OCI-LY3 (cell line): ENCODE results near the gene ALG8.

Source experiments
- H2AFZ ChIP-seq: fragments of 200-600, 300-600 bp; shearing (Covaris generic); 2 replicates; pipeline ENCODE4 v1.6.0; 2014; ENCODE audit warnings: antibody characterized with exemption, low read depth, low read length
- H3K27ac ChIP-seq: fragments of 200-600, 300-600 bp; sonication (generic); 2 replicates; pipeline ENCODE4 v1.5.1; 2014; ENCODE audit warnings: mild to moderate bottlenecking, low read length, moderate library complexity, mixed read lengths
- H3K27me3 ChIP-seq: fragments of 200-600, 300-600 bp; sonication (generic); 2 replicates; pipeline ENCODE4 v1.6.1; 2014; ENCODE audit warnings: low read depth, low read length, mixed read lengths
- H3K36me3 ChIP-seq: fragments of 200-600, 300-600 bp; sonication (generic); replicated peaks from 2 replicates; pipeline ENCODE3; 2014; ENCODE audit warnings: low read depth, low read length, mixed read lengths
- H3K4me1 ChIP-seq: fragments of 300-600, 200-600 bp; sonication (generic); 2 replicates; pipeline ENCODE4 v1.6.1; 2014; ENCODE audit warnings: low read length, mixed read lengths
- H3K4me2 ChIP-seq: fragments of 200-600, 300-600 bp; sonication (generic); 2 replicates; pipeline ENCODE4 v1.6.1; 2014; ENCODE audit warnings: low read length, mixed read lengths
- H3K4me3 ChIP-seq: fragments of 300-600, 200-600 bp; sonication (generic); 2 replicates; pipeline ENCODE4 v1.5.1; 2014; ENCODE audit warnings: antibody characterized with exemption, mild to moderate bottlenecking, low read length, moderate library complexity
- H3K79me2 ChIP-seq: fragments of 300-600, 200-600 bp; shearing (Covaris generic); 2 replicates; pipeline ENCODE4 v1.6.1; 2014; ENCODE audit warnings: mild to moderate bottlenecking, low read length, mixed read lengths
- H3K9ac ChIP-seq: fragments of 300-600, 200-600 bp; shearing (Covaris generic); 2 replicates; pipeline ENCODE4 v1.6.0; 2014; ENCODE audit warnings: mild to moderate bottlenecking, low read length, moderate library complexity
- H3K9me3 ChIP-seq: fragments of 200-600, 300-600 bp; shearing (Covaris generic); 2 replicates; pipeline ENCODE4 v1.6.1; 2014; ENCODE audit warnings: low read length, mixed read lengths; ENCODE audit not compliant: insufficient read depth
- H4K20me1 ChIP-seq: fragments of 200-600, 300-600 bp; sonication (generic); 2 replicates; pipeline ENCODE4 v1.6.1; 2016; ENCODE audit warnings: low read length, mixed read lengths; ENCODE audit not compliant: insufficient read depth
- EZH2phosphoT487 ChIP-seq: fragments of 200-600 bp; shearing (Covaris generic); IDR thresholded peaks from 2 replicates; pipeline ENCODE4 v1.6.1; 2018; ENCODE audit warnings: antibody characterized with exemption, mixed run types, low read depth
- TF ChIP-seq, protein P1 (sequence below): fragments of 200-600, 300-600 bp; sonication (generic); IDR thresholded peaks from 2 replicates; pipeline ENCODE4 v1.5.1; 2014; ENCODE audit warnings: antibody characterized with exemption, low read length, low read depth

Gene ALG8

GRCh38 chr11:78081583-78081982 is 57.8 kb downstream of the ALG8 start:
- no peak for TF ChIP-seq EZH2phosphoT487
- TF ChIP-seq, protein P1, sequence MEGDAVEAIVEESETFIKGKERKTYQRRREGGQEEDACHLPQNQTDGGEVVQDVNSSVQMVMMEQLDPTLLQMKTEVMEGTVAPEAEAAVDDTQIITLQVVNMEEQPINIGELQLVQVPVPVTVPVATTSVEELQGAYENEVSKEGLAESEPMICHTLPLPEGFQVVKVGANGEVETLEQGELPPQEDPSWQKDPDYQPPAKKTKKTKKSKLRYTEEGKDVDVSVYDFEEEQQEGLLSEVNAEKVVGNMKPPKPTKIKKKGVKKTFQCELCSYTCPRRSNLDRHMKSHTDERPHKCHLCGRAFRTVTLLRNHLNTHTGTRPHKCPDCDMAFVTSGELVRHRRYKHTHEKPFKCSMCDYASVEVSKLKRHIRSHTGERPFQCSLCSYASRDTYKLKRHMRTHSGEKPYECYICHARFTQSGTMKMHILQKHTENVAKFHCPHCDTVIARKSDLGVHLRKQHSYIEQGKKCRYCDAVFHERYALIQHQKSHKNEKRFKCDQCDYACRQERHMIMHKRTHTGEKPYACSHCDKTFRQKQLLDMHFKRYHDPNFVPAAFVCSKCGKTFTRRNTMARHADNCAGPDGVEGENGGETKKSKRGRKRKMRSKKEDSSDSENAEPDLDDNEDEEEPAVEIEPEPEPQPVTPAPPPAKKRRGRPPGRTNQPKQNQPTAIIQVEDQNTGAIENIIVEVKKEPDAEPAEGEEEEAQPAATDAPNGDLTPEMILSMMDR = no peak
- H3K4me2 ChIP-seq = peak overlapping the region; percentile 14; the same call in 1 of the 2 replicates
- no peak overlapping the region for H3K4me3 ChIP-seq
- peaks cover 37% of the 10 kb centered on the region for H3K79me2 ChIP-seq
- no peaks in the 10 kb centered on the region for H3K9me3 ChIP-seq
- peaks cover 9% of the 10 kb centered on the region for H3K36me3 ChIP-seq
- H3K27ac ChIP-seq = no peak overlapping the region
- H3K9ac ChIP-seq = no peak overlapping the region
- peaks cover 29% of the 10 kb centered on the region for H3K4me1 ChIP-seq
- H3K27me3 ChIP-seq = no peaks in the 10 kb centered on the region
- H2AFZ ChIP-seq = peak overlapping the region; percentile 15; the same call in 1 of the 2 replicates
- peaks cover 24% of the 10 kb centered on the region for H4K20me1 ChIP-seq

GRCh38 chr11:78080818-78081495 is 58.5 kb downstream of the ALG8 start:
- TF ChIP-seq EZH2phosphoT487 = no peak
- TF ChIP-seq, protein P1 = no peak
- H3K36me3 ChIP-seq = peaks cover 12% of the 10 kb centered on the region
- H3K4me2 ChIP-seq = peak overlapping the region; percentile 14; the same call in 1 of the 2 replicates
- H3K27ac ChIP-seq = no peak overlapping the region
- no peaks in the 10 kb centered on the region for H3K27me3 ChIP-seq
- H3K4me1 ChIP-seq = peaks cover 32% of the 10 kb centered on the region
- H3K4me3 ChIP-seq = no peak overlapping the region
- no peak overlapping the region for H3K9ac ChIP-seq
- peak overlapping the region; percentile 15; the same call in 1 of the 2 replicates for H2AFZ ChIP-seq
- H4K20me1 ChIP-seq = peaks cover 29% of the 10 kb centered on the region
- no peaks in the 10 kb centered on the region for H3K9me3 ChIP-seq
- H3K79me2 ChIP-seq = peaks cover 43% of the 10 kb centered on the region

- Histone ChIP-seq H3K4me1 (peaks cover 32% of the 10 kb centered on the region), H4K20me1 (peaks cover 36% of the 10 kb centered on the region)
Observed at GRCh38 chr11:78080084-78080817, 59.2 kb downstream of the ALG8 start.

More at GRCh38 chr11:78080084-78080817, 59.2 kb downstream of the ALG8 start:
- no peaks in the 10 kb centered on the region for H3K9me3 ChIP-seq
- no peak for TF ChIP-seq EZH2phosphoT487
- TF ChIP-seq, protein P1 = no peak
- peak overlapping the region; percentile 71 for H3K27ac ChIP-seq
- peak overlapping the region; percentile 88 for H2AFZ ChIP-seq
- peaks cover 50% of the 10 kb centered on the region for H3K79me2 ChIP-seq
- H3K9ac ChIP-seq = peak overlapping the region; percentile 95
- H3K4me3 ChIP-seq = peak overlapping the region; percentile 91
- no peaks in the 10 kb centered on the region for H3K27me3 ChIP-seq
- H3K4me2 ChIP-seq = peak overlapping the region; percentile 76
- peaks cover 12% of the 10 kb centered on the region for H3K36me3 ChIP-seq
